Peyer's patch (tissue), 4 donors: ENCODE results near the gene MRAS. TPM values are rescaled to one million over a fixed set of nuclear protein-coding genes. Genes with fewer than 3 reads are reported as not detected.

Source experiments
- DNase-seq, 3 donors: peaks; one replicate each; pipeline ENCODE4 v3.0.0-alpha.2; 2017 to 2019
- H3K27ac ChIP-seq, 4 donors: fragments of 200-600 bp; sonication (generic); one replicate each; pipeline ENCODE4 v1.5.1; 2016 to 2019
- H3K27me3 ChIP-seq, 2 donors: fragments of 200-600 bp; sonication (generic); one replicate each; pipeline ENCODE4 v1.5.1; 2019
- H3K36me3 ChIP-seq, 3 donors: fragments of 200-600 bp; sonication (generic); one replicate each; pipeline ENCODE4 v1.5.1; 2016 to 2019
- H3K4me1 ChIP-seq, 4 donors: fragments of 200-600 bp; sonication (generic); one replicate each; pipeline ENCODE4 v1.5.1; 2016 to 2019
- H3K4me3 ChIP-seq, 4 donors: fragments of 200-600 bp; sonication (generic); 1 replicate in 3 of 4; 2 replicates in 1 of 4; pipeline ENCODE4 v1.5.1; 2016 to 2019; ENCODE audit warnings: mild to moderate bottlenecking in 1 of 4
- H3K9me3 ChIP-seq, 4 donors: fragments of 200-600 bp; sonication (generic); one replicate each; pipeline ENCODE4 v1.5.1; 2016 to 2019; ENCODE audit warnings: mild to moderate bottlenecking in 1 of 4
- CTCF ChIP-seq, 6 experiments: fragments of 450-650 bp in 4 of 6; fragments of 200-600 bp in 2 of 6; sonication (generic) in 1 of 6; IDR thresholded peaks; one replicate each; pipeline ENCODE4 v1.5.1; 2017 to 2019; ENCODE audit warnings: antibody characterized with exemption in 6 of 6, mild to moderate bottlenecking in 3 of 6, moderate library complexity in 1 of 6
- POLR2A ChIP-seq, 2 donors: fragments of 450-650 bp; IDR thresholded peaks; one replicate each; pipeline ENCODE4 v1.5.1; 2017; ENCODE audit warnings: antibody characterized with exemption in 2 of 2, mild to moderate bottlenecking in 2 of 2, moderate library complexity in 2 of 2
- total RNA-seq, 4 donors: library from RNA; depleted of rRNA; stranded (reverse); fragments of >200 nt; gene quantifications; one replicate each; pipeline ENCODE4 v1.1.0, GENCODE V29; 2016

MRAS gene
- total RNA-seq, 4 donors from 2014 or later: 1.2 to 7.4 (median 3.0) TPM

- TF ChIP-seq POLR2A (IDR thresholded peaks at IDR 0.05) (no peak), CTCF (IDR thresholded peaks at IDR 0.05) (no peak)
- Histone ChIP-seq H3K27me3 (no peaks in the 10 kb centered on the region), H3K36me3 (no peaks in the 10 kb centered on the region), H3K4me3 (no peak overlapping the region), H3K4me1 (no peaks in the 10 kb centered on the region), H3K9me3 (no peaks in the 10 kb centered on the region), H3K27ac (no peak overlapping the region)
- no peak for DNase-seq
These were observed 20.9 kb downstream of the MRAS start for GRCh38 chr3:138369151-138369900.

- Histone ChIP-seq H3K27me3 (no peaks in the 10 kb centered on the region), H3K9me3 (no peaks in the 10 kb centered on the region), H3K27ac (no peak overlapping the region), H3K4me1 (no peaks in the 10 kb centered on the region), H3K4me3 (no peak overlapping the region), H3K36me3 (no peaks in the 10 kb centered on the region)
- no peak for DNase-seq
- TF ChIP-seq CTCF (IDR thresholded peaks at IDR 0.05) (no peak), POLR2A (IDR thresholded peaks at IDR 0.05) (no peak)
These were observed 21.9 kb downstream of the MRAS start for GRCh38 chr3:138370321-138370720.

- no peak for DNase-seq
- H3K27ac ChIP-seq: no peak overlapping the region
These were observed 22.9 kb downstream of the MRAS start for GRCh38 chr3:138371070-138371965.

GRCh38 chr3:138373087-138373735 lies 24.8 kb downstream of the MRAS start:
- Histone ChIP-seq H3K36me3 (no peaks in the 10 kb centered on the region), H3K27me3 (no peaks in the 10 kb centered on the region), H3K9me3 (no peaks in the 10 kb centered on the region), H3K27ac (no peak overlapping the region), H3K4me3 (no peak overlapping the region), H3K4me1 (no peaks in the 10 kb centered on the region)
- TF ChIP-seq POLR2A (IDR thresholded peaks at IDR 0.05) (no peak), CTCF (IDR thresholded peaks at IDR 0.05) (no peak)
- no peak for DNase-seq

More at GRCh38 chr3:138371070-138371965, 22.9 kb downstream of the MRAS start:
- H3K4me3 ChIP-seq: no peak overlapping the region
- H3K9me3 ChIP-seq: no peaks in the 10 kb centered on the region
- TF ChIP-seq CTCF (IDR thresholded peaks at IDR 0.05): no peak
- no peak for TF ChIP-seq POLR2A (IDR thresholded peaks at IDR 0.05)
- H3K4me1 ChIP-seq: no peaks in the 10 kb centered on the region
- no peaks in the 10 kb centered on the region for H3K27me3 ChIP-seq
- H3K36me3 ChIP-seq: no peaks in the 10 kb centered on the region

- no peak for DNase-seq
- no peak overlapping the region for H3K27ac ChIP-seq
- no peaks in the 10 kb centered on the region for H3K9me3 ChIP-seq
- H3K36me3 ChIP-seq: no peaks in the 10 kb centered on the region
- no peaks in the 10 kb centered on the region for H3K4me1 ChIP-seq
- no peak overlapping the region for H3K4me3 ChIP-seq
- TF ChIP-seq CTCF (IDR thresholded peaks at IDR 0.05) (no peak), POLR2A (IDR thresholded peaks at IDR 0.05) (no peak)
- no peaks in the 10 kb centered on the region for H3K27me3 ChIP-seq
These were observed 25.3 kb downstream of the MRAS start for GRCh38 chr3:138373736-138374094.
